ENCODE data around the gene LMF1. TPM values are rescaled to one million over a fixed set of nuclear protein-coding genes. Genes with fewer than 3 reads are reported as not detected.

LMF1 gene
- total and polyA plus RNA-seq, 2 of the 4 experiments (the other 2 are of a cell fraction): 7.7 to 13.1 TPM

GRCh38 chr16:965036-965395 lies 5.8 kb downstream of the LMF1 start:
- POLR2A ChIA-PET (ENCODE audit: unreplicated experiment): no interaction called here

More at GRCh38 chr16:965036-965395, 5.8 kb downstream of the LMF1 start:
- no peak overlapping the region for H2BK120ac ChIP-seq (ENCODE audit: low read depth, low read length)
- H4K5ac ChIP-seq (ENCODE audit: low read depth, low read length): no peak overlapping the region
- H4K91ac ChIP-seq (ENCODE audit: insufficient read depth, low read depth, low read length): no peak overlapping the region
- no peaks in the 10 kb centered on the region for H3K27me3 ChIP-seq (ENCODE audit: control insufficient read depth, insufficient read depth, low read length)
- 0 out of 2 replicates have a peak, but pooled peaks cover 7% of the 10 kb centered on the region for H4K20me1 ChIP-seq (ENCODE audit: insufficient read depth, low read length)
- WGBS, 2 experiments (ENCODE audit: extremely low coverage in 2 of 2, insufficient read length in 1 of 2): 94% methylated on average over 8 of the region's 13 CpGs; no CpG with 5 or more reads in 1 of the 2 experiments
- H3K4me3 ChIP-seq (ENCODE audit: insufficient read depth, low read depth, low read length): no peak overlapping the region
- H2AFZ ChIP-seq (replicated peaks; ENCODE audit: low read length, poor library complexity): no peak overlapping the region
- H3K9me1 ChIP-seq (ENCODE audit: insufficient read depth, low read length): peaks cover 7% of the 10 kb centered on the region
- no peak overlapping the region for H3K27ac ChIP-seq (ENCODE audit: insufficient read depth, low read length)
- BruUV-seq (replicated peaks): no TSS peak
- dilution Hi-C loops (cut with HindIII; ENCODE audit: low sequenced_read_pairs, unreplicated experiment): no loop called here
- no peak overlapping the region for H3K14ac ChIP-seq (replicated peaks; ENCODE audit: low read depth, low read length)
- intact Hi-C loops (cut with micrococcal nuclease): no loop called here
- H2BK20ac ChIP-seq (ENCODE audit: low read depth, low read length): no peak overlapping the region
- H2BK5ac ChIP-seq (ENCODE audit: low read depth, low read length, poor library complexity, severe bottlenecking): no peak overlapping the region
- in situ Hi-C loops (cut with MboI; ENCODE audit: low sequenced_read_pairs): no loop called here
- no peak overlapping the region for H3K18ac ChIP-seq (ENCODE audit: low read depth, low read length)
- no peak overlapping the region for H4K8ac ChIP-seq (ENCODE audit: low read depth in 2 of 2, low read length in 2 of 2)
- H3K4ac ChIP-seq (ENCODE audit: low read depth, low read length): no peak overlapping the region
- CTCF ChIA-PET: no interaction called here
- DNase-seq (no peak), ATAC-seq (ENCODE audit: low read depth) (no peak)
- no peak overlapping the region for H3K4me2 ChIP-seq (ENCODE audit: low read depth, low read length)
- H3K23ac ChIP-seq (ENCODE audit: low read depth, low read length): no peak overlapping the region
- H3K9ac ChIP-seq (ENCODE audit: low read depth, low read length): no peak overlapping the region
- TF ChIP-seq MAFK (IDR thresholded peaks at IDR 0.05; ENCODE audit: low read depth, low read length): no peak
- H3K9me3 ChIP-seq (ENCODE audit: control insufficient read depth, insufficient read depth, low read length): peaks cover 7% of the 10 kb centered on the region; the same call in 1 of the 2 replicates
- no peak overlapping the region for H3K56ac ChIP-seq (ENCODE audit: extremely low read depth, insufficient read depth, low read length)
- peaks cover 12% of the 10 kb centered on the region for H3K36me3 ChIP-seq (ENCODE audit: control insufficient read depth, insufficient read depth, low read length)
- peaks cover 8% of the 10 kb centered on the region for H3K4me1 ChIP-seq (ENCODE audit: control insufficient read depth, insufficient read depth, low read length)
- no peak overlapping the region for H2AK9ac ChIP-seq (replicated peaks; ENCODE audit: low read depth, low read length, poor library complexity)
- H2BK15ac ChIP-seq (ENCODE audit: low read depth, low read length): no peak overlapping the region
- peaks cover 12 to 14% of the 10 kb centered on the region in 2 experiments for H3K79me1 ChIP-seq (ENCODE audit: low read depth in 1 of 2, low read length in 2 of 2)
- H2AK5ac ChIP-seq (ENCODE audit: low read depth, low read length): no peak overlapping the region
